ENCODE data around the gene ATP6V0A4.

- TF ChIP-seq CTCF (IDR thresholded peaks at IDR 0.05) (no peak), POLR2A (IDR thresholded peaks at IDR 0.05) (no peak), EP300 (IDR thresholded peaks at IDR 0.05) (no peak)
These were observed 45.4 kb downstream of the ATP6V0A4 start for GRCh38 chr7:138752518-138753149.

Data from tibial nerve (tissue), 4 donors.